DOHH2 (cell line): ENCODE measurements around the gene PRR18.
A peak's percentile ranks its signal among the peaks of the same experiment; 100 is the strongest.

ENCODE experiments used
- CTCF ChIP-seq: fragments of 200-600 bp; sonication (generic); IDR thresholded peaks from one replicate; pipeline ENCODE4 v1.5.1; 2014; ENCODE audit warnings: antibody characterized with exemption, mild to moderate bottlenecking, low read depth, low read length; ENCODE audit not compliant: poor library complexity, severe bottlenecking
- EZH2phosphoT487 ChIP-seq: fragments of 200-600 bp; sonication (generic); IDR thresholded peaks from 2 replicates; pipeline ENCODE4 v1.6.1; 2017; ENCODE audit warnings: borderline replicate concordance, mild to moderate bottlenecking, antibody characterized with exemption, low read length, moderate library complexity, mixed read lengths

- TF ChIP-seq CTCF (peak; percentile 85), EZH2phosphoT487 (no peak)
Observed at GRCh38 chr6:166313255-166314070, 5.3 kb upstream of the PRR18 start.
